ENCODE measurements around the gene CCDC33. TPM values are rescaled to one million over a fixed set of nuclear protein-coding genes. Genes with fewer than 3 reads are reported as not detected.
A peak's percentile ranks its signal among the peaks of the same experiment; 100 is the strongest.

CCDC33 gene
- total RNA-seq, 1 experiment from 2014 or later = not detected

DNA sequence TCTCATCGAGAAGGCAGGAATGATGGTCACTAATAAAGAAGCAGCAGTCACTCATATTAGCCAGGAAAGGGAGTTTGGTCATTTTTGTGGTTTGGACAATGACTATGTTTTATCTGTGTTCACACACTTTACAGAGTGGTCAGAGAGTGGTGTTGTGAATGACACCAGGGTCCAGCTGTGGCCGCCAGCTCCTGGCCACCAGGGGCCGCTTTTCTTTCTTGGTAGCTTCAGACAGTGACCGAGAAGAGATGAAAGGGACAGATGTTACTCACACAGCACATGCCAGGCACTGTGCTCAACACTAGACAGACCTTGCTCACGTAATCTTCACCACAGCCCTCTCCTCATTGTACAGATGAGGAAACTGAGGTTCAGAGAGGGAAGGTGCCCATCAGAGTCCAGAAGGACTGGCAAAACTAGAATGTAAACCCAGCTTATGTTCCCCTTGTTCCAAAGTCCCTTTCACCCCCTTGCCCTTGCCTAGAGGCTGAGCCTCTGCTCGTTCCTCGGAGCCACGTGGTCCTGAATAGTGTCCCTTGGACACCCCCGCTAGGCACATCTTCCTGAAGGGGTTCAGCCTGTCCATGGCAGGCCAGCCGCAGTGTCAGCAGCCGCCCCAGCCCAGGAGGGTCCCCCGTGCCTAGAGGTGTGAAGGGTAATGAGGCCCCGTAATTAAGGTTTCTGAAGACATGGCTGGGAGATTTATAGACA, 75.8 kb downstream of the CCDC33 start:
- peak; percentile 36 for DNase-seq (ENCODE audit: low read depth)

DNA sequence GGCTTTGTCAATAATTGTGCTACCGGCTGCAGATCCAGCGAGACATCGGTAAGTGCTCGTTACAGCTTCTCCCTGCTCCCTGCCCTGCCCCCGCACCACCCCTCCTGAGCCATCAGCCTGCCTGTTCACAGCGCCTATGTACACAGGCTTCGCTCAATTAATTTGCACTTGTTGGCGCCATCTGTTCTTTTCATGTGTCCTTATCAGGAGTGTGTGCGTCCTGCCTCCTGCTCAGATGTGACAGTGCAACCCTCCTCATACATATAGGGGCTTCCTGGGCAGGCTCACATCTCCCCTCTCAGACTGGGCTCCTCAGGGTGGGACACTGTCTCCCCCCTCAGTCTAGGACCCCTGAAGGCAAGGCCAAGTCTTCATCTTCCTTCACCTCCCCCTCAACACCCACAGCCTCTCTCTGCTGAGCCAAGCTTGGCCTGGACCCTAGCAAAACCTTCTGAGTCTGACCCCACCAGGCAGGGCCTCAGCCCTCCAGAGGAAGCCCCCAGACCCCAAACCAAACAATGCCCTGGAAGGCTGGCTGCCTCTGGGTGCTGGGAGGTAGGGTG, 76.4 kb downstream of the CCDC33 start:
- DNase-seq (ENCODE audit: low read depth) = no peak

DNA sequence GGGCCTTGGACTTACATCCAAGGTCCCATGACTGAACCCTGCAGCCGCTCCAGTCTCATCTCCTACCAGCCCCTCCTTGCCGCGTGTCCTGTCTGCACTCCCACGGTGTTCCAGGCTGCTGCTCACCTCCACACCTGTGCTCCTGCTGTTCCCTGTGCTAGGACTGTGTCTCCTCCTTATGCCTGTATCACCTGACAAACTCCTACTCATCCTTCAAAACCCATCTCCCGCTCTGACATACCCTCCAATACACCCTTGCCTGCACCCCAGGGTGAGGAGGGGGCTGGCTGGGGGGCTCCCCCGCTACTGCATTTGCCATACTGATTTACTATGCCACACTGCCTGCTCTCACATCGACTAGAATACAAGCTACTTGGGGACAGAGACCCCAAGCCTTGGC, 77.8 kb downstream of the CCDC33 start:
- no peak for DNase-seq (ENCODE audit: low read depth)

DNA sequence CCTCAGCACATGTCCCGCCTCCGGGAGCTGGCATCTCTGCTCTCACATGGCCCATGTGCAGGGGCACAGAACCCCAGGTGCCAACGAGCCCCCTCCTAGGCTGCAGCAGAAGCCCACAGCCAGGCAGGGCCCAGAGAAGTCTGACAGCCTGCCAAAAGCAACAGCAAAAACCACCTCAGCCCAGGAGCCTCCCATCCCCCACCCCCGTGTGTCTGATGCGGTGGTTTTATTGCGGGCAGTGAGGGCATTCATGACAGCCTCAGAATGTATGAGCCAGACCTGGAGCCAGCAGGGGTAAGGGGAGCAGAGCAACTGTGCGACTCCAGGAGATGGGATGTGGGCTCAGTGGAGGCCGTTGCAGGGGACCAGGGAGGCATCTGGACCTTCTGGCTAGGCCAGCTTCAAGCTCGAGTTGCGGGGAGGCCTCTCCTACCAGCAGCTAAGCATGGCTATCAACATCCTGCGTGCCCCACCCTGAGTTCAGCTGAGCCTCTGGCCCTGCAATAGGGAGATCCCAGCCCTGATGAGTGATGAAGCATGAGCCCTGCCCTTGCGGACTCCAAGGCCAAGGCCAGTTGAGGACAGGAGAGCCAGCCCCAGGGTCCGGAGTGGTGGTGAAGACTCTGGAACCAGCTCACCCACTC, 78.8 kb downstream of the CCDC33 start:
- no peak for DNase-seq (ENCODE audit: low read depth)

DNA sequence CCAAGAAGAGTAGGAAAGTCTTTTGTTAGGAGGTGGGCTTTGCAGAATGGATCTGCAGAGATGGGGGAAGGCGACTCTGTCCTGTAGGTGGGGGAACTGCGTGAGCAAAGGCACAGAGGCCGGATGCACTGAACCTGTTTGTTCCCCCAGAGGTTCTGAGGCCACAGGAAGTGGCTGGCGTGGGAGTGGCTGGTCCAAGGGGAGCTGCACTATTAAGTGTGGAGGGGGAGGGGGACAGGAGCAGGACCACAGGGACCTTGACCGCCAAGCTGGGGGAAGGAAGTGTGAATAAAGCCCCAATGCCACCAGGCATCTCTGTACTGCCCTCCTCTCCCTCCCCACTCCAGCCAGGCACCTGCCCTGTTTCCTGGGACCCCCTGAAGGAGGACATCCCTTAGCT, 79.5 kb downstream of the CCDC33 start:
- peak; percentile 56 for DNase-seq (ENCODE audit: low read depth)

DNA sequence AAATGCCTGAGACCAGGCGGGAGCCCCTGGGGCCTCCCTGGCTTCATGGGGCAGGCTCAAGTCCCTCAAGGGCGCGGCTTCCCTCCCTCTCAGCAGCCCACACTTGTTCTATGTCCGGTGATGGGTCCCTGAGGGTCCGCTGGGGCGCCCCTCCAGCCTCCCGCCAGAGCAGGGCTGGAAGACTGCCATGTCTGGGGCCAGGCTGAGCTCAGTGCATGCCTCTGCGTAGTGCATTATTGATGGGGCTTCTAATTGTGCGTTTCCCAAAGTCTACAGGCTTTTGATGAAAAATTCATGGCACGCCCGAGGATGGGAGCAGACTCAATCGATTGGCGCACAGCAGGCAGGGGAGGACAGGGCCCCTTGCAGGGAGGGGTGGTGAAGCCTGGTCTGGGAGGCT, 80.0 kb downstream of the CCDC33 start:
- no peak for DNase-seq (ENCODE audit: low read depth)

DNA sequence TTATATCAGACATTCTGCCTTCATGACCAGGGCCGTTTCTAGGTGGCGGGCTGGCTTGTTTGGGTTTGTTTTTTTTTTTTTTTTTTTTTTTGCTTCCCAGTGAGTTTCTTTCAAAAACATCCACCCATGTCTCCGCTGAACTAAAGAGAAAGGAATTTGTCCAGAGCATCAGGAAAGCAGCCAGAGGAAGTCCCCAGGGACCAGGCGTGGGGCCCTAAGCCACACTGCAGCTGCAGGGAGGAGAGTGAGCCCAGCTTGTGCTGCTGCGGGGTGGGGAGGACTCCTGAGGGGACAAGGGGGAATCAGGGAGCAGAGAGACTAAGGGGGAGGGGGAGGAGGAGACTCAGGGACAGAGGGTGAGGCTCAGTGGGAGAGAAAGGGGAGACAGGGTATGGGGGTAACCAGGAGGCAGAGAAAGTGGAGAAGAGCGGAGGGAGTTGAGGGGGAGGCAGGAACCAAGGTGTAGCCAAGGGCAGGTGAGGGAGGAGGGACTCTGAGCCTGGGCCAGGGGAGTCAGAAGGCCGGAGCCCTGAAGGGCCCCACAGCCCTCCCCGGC, 81.8 kb downstream of the CCDC33 start:
- DNase-seq (ENCODE audit: low read depth) = peak; percentile 77

DNA sequence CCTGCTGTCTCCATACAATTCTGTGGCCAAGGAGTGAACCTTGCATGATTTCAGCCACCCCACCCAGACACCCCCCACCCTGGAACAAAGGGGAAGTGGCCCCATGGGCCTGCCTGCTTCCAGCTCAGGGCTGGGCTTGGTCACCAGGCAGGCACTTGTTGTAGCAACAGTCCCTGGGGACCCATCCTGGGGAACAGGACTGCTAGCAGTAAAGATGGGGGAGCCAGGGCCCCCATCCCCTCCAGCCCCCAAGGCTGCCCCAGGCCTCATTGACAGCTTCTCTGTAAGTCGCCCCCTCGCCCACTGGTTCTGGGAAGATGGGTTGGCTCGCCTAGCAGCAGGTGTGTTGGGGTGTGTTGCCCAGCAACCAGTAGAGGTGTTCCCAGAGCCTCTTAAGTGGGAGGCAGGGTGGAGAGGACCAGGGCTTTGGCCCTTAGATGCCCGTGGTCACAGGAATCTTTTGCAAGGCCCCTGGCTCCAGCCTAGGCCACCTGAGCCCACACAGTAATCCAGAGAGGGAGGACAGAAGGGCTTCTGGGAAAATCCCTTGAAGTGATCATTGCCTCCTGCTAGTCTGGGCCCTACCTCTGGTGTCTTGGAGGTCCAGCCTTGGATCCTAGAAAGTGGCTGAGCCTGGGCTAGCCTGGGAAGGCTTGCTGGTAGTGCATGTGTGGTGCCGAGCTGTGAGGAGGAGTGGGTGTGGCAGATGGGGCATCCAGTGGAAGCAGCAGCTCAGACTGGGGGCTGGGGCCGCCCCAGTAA, 82.4 kb downstream of the CCDC33 start:
- DNase-seq (ENCODE audit: low read depth) = no peak

DNA sequence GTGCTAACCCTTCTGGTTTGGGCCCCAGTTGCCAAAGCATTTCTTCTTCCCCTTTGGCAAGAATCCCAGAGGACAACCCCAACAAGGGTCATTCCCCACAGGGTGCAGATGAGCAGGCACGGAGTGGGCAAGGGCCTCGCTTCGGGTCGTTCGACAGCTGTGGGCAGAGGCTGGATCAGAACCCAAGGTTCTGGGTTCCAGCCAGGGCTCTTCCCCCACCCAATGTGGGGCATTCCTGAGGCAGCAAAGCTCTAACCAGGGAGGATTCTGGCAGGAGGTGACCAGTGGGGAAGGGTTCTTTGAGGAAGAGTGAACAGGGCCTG, 83.0 kb downstream of the CCDC33 start:
- no peak for DNase-seq (ENCODE audit: low read depth)

DNA sequence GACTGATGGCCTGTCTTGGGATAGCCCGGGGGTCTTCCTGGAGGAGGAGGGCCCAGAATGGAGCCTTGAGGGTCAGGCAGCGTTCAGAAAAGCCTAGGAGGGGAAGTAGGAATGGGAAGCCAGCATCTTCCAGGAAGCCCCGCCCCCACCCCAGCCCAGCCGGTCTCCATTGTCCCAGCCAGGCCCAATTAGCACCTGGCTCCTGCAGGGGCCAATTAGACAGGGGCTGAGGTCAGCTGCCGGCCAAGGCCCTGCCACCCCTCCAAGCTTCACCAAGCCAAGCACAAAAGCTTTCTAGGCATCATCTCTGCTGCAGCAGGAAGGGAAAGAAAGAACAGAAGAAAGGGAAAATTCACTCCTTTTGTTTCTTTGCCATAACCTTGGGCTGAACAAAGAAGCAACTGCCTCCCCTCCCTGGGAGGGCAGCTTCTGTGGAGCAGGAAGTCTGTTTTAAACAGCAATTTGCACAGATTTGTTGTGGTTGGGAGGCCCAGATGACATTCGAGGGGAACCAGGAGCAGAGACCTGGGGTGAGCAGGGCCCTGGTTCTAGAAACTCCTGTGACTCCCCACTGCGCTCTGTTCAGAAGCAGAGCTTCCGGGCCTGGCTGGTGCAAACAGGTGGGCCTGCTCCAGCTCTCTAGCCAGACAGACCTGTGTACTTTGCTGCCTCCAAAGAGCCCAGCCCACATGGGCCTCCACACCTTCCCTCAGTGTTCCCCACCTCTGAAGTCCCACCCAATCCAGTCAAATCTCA, 83.6 kb downstream of the CCDC33 start:
- DNase-seq (ENCODE audit: low read depth) = no peak

DNA sequence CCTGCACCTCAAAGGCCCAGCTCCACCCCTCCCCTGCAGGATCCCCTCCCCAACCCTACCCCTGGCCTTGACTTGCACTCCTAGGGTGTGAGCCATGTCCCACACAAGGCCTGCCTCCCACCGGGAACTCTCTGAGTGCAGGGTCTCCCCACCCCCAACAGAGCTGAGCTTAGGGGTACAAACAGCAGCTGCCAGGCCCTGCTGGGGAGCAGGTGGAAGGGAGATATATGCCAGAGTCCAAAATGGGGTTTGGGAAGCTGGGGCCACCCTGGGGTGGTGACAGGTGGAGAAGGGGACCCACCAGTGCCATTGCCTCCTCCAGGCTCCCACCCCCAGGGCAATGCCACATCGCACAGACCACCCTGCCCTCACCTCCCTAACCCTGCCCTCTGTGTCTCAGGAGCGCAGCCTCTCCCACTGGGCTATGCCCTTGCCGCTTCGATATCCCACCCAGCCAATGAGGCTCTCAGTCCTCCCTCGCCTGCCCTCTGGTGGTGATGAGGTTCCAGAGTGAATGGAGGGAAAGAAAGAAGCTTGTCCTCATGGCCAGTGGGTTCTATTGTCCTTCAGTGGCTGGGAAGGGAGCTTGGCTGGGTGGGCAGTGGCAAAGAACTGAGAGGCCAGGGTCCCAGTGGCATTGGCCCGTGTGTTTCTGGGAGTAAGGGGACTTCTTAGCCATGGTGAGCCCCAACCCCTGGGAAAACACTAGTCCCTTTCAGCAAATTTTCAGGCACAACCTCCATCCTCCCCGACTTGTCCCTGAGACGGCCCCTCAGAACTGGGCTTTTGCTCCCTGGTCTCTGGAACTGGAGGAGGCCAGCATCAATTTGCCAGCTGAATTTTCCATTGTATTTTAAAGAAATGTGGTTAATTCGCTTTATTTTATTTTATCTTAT, 84.5 kb downstream of the CCDC33 start:
- peak; percentile 47 for DNase-seq (ENCODE audit: low read depth)

DNA sequence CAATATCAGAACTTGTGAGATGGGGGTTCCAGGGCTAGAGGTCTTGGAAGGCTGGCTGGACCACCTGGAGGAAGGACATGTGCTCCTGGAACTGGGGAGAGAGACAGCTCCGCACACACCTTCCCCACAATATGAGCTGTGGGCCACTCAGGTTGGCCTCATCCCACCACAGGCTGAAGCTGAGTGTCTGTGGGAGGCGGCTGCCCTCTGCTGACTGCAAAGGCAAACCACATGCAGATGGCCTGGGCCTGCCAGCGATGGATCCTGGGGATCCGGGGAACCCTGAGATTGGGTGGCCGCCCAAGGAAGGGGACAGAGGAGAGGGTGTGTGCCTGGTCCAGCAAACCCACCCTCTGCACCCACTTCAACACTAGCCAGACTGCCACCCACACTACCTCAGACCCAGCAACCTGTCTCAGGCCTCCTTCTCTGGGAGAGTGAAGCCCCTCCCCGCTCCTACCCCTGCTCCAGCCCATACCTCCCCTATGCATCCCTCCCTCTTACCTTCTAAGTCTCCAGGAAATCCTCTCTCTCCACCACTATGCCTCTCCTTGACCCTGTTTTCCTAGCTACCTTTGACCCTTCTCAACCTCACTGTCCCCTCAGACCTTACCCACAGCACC, 86.5 kb downstream of the CCDC33 start:
- DNase-seq (ENCODE audit: low read depth) = peak; percentile 55

DNA sequence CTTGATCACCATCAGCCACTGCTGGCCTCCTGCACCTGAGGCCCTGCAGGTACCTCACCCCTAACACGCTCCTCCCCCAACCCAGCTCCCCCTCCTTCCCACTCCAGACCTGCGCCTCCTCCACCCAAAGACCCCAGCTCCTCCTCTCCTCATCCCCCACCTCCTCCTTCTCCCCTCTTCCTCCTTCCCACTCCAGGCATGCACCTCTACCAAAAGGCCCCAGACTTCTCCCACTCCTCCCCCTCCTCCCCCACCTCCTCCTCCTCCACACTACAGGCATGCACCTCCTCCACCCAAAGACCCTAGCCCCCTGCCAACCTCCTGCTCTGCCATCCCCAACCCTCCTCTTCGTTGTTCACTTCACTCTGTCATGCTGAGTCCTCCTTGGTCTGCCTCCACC, 88.6 kb downstream of the CCDC33 start:
- no peak for DNase-seq (ENCODE audit: low read depth)

DNA sequence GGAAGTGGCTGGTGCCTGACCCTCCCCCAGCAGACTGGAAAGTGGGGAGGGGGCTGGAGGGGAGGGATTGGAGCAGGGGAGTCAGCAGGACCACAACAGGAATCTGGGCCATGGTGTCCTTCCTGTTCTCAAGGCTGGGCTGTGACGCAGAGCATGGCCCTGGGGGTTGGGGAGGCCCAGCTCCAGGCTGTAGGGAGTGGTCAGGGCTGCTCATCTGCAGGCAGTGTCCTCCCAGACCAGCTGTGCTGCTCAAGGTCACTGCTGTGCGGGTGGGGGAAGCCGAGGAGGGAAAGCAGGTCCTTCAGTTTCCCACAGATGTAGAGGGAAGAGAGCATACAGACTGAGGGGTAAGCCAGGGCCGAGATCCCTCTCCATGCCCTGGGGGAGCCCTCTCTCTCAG, 90.6 kb downstream of the CCDC33 start:
- DNase-seq (ENCODE audit: low read depth) = no peak

DNA sequence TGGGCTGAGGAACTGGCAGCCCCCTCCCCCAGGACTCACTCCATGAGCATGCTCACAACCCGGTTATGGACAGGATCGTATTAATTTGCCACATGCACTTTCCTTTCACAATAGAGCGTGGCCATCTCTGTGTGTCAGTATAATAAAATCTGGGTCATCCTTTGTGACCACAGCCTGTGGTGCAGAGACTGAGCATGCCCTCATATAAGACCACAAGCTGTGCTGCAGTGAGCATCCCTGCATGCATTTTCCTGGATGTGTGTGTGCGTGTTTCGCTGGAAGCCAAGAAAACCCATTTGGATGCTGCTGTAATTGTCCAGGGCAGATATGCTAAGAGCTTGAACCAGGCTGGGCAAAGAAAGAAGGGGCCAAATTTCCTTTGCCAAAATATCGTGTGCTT, 91.6 kb downstream of the CCDC33 start:
- DNase-seq (ENCODE audit: low read depth) = no peak

DNA sequence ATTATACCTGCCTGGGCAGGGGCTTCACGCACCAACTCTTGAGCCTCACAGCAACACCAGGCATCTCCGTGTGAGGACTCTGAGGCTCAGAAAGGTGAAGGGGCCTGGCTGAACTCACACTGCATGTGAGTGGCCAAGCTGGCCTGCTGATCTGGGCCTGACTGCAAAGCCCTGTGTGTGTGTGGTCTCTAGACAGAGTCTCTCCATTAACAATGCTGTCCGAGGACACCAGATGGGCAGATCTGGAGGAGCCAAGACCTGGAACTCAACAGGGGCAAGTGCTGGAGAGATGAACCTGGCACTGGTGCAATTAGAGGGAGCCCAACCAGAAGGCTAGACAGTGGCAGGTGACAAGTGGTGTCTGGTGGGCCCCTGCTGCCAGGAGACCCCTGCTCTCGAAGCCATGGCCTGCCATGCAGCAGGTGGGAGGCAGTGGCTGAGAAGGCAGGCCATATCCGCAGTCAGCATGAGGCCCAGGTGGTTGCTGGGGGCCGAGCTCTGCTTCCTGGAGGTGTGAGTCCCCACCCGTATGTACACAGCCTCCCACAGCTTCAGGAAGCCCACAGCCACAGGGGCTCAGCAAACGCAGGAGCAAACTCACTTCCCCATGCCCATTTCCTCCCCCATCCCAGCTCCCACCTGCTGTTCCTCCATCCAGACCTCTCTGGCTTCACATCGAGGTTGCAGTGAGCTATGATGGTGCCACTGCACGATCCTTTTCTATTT, 92.4 kb downstream of the CCDC33 start:
- no peak for DNase-seq (ENCODE audit: low read depth)

DNA sequence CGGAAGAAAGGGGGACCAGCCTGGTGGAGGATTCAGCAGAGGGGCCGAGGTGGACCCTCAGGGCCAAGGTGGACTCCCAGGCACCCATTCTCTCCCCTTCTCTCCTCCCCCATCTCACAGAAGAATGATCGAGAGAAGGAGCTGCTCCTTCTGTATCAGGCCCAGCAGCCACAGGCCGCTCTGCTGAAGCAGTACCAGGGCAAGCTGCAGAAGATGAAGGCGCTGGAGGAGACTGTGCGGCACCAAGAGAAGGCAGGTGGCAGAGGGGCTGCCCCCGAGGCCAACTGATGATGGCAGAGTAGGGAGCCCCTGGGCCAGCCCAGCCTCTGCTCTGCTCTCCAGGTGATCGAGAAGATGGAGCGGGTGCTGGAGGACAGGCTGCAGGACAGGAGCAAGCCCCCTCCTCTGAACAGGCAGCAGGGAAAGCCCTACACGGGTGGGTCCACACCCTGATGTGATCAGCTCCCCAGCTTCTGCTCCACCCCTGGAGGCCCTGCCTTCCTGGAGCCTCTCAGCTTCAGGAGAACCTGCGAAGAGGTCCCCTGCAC, 94.8 kb downstream of the CCDC33 start:
- DNase-seq (ENCODE audit: low read depth) = no peak

DNA sequence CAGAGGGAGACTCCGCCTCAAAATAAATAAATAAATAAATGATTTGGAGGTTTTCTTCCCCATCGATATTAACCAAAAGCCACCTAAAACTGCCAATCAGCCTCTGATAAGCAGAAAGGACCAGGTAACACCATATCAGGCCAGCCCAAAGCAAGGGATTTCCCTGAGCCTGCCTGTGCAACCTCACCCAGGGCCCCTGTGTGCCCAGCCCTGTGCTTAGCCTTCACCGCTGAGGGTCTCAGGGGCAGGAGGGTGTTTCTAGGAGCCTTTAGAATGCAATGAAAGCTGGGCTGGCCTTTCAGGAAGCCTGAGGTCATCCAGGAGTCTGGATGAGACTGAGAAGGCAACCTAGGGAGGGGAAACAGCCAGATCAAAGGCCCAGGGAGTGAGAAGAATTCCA, 95.9 kb downstream of the CCDC33 start:
- DNase-seq (ENCODE audit: low read depth) = no peak

DNA sequence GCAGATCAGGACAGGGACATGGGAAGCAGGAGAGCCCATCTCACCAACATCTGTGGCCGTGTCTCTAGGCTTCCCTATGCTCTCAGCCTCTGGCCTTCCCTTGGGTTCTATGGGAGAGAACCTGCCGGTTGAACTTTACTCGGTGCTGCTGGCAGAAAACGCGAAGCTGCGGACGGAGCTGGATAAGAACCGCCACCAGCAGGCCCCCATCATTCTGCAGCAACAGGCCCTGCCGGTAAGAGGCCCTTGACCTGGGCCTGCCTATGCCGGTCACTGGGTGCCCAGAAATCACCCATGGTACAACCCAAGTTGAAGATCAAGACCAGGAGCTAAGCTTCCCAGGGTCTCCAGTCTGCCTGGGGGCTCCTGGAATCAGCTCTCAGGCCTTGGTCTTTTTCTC, 96.5 kb downstream of the CCDC33 start:
- DNase-seq (ENCODE audit: low read depth) = no peak
